Endothelial cell (in vitro differentiated cells): ENCODE results near the gene MDFIC. TPM values are rescaled to one million over a fixed set of nuclear protein-coding genes. Genes with fewer than 3 reads are reported as not detected.

Source experiments
- DNase-seq: peaks from one replicate; pipeline ENCODE4 v3.0.0; 2021; ENCODE audit warnings: low spot score
- H3K27ac Mint-ChIP-seq: one replicate; pipeline ENCODE4 v1.8.0; 2021; ENCODE audit warnings: mixed read lengths, inconsistent platforms; ENCODE audit not compliant: unreplicated experiment
- H3K27me3 Mint-ChIP-seq: one replicate; pipeline ENCODE4 v1.8.0; 2021; ENCODE audit warnings: mild to moderate bottlenecking, moderate library complexity, mixed read lengths, inconsistent platforms; ENCODE audit not compliant: unreplicated experiment
- H3K36me3 Mint-ChIP-seq: one replicate; pipeline ENCODE4 v1.8.0; 2021; ENCODE audit warnings: mild to moderate bottlenecking, low read depth, mixed read lengths, inconsistent platforms; ENCODE audit not compliant: unreplicated experiment
- H3K4me1 Mint-ChIP-seq: one replicate; pipeline ENCODE4 v1.8.0; 2021; ENCODE audit warnings: mild to moderate bottlenecking, mixed read lengths, inconsistent platforms; ENCODE audit not compliant: unreplicated experiment
- H3K4me3 Mint-ChIP-seq: one replicate; pipeline ENCODE4 v1.8.0; 2021; ENCODE audit warnings: mild to moderate bottlenecking, mixed read lengths, inconsistent platforms; ENCODE audit not compliant: unreplicated experiment
- H3K9me3 Mint-ChIP-seq: one replicate; pipeline ENCODE4 v1.8.0; 2021; ENCODE audit warnings: mixed read lengths, inconsistent platforms; ENCODE audit not compliant: unreplicated experiment
- total RNA-seq: library from RNA; stranded (reverse); fragmentation: NEBNext Ultra II Directional; extraction: Animal tissue kit (Norgen Biotek cat#: 25700); gene quantifications from one replicate; pipeline ENCODE4 v1.2.1, GENCODE V29; 2021; ENCODE audit not compliant: unreplicated experiment
- TF ChIP-seq, protein P1 (sequence below): fragments of 200-600 bp; sonication (generic); IDR thresholded peaks from one replicate; pipeline ENCODE4 v1.5.0; 2021; ENCODE audit warnings: antibody characterized with exemption; ENCODE audit not compliant: unreplicated experiment

MDFIC gene
- total RNA-seq, 1 donor from 2014 or later: 22.3 TPM

DNA sequence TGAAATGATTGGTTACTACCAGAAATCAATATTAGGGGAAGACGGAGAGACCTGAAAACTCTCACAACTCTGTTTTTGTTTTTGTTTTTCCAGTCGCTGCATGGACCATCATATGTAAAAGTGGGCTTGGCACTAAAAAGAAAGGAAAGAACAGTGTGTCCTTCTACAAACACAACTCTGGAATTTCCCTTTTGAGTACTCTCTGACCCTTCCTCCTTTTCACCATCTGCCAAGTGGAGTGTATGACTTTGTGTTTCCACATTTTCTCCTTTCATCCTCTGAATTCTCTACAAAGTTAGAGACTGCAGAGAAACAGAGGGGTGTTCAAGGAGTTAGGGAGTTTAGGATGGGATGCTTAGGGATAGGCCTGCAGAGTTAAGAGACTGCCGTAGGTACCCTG, 92.0 kb downstream of the MDFIC start:
- no peaks in the 10 kb centered on the region for H3K4me1 Mint-ChIP-seq
- no peaks in the 10 kb centered on the region for H3K9me3 Mint-ChIP-seq
- no peak for DNase-seq
- no peaks in the 10 kb centered on the region for H3K27me3 Mint-ChIP-seq
- H3K36me3 Mint-ChIP-seq: peaks cover 6% of the 10 kb centered on the region
- H3K27ac Mint-ChIP-seq: no peak overlapping the region
- TF ChIP-seq, protein P1, sequence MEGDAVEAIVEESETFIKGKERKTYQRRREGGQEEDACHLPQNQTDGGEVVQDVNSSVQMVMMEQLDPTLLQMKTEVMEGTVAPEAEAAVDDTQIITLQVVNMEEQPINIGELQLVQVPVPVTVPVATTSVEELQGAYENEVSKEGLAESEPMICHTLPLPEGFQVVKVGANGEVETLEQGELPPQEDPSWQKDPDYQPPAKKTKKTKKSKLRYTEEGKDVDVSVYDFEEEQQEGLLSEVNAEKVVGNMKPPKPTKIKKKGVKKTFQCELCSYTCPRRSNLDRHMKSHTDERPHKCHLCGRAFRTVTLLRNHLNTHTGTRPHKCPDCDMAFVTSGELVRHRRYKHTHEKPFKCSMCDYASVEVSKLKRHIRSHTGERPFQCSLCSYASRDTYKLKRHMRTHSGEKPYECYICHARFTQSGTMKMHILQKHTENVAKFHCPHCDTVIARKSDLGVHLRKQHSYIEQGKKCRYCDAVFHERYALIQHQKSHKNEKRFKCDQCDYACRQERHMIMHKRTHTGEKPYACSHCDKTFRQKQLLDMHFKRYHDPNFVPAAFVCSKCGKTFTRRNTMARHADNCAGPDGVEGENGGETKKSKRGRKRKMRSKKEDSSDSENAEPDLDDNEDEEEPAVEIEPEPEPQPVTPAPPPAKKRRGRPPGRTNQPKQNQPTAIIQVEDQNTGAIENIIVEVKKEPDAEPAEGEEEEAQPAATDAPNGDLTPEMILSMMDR: no peak
- no peak overlapping the region for H3K4me3 Mint-ChIP-seq

DNA sequence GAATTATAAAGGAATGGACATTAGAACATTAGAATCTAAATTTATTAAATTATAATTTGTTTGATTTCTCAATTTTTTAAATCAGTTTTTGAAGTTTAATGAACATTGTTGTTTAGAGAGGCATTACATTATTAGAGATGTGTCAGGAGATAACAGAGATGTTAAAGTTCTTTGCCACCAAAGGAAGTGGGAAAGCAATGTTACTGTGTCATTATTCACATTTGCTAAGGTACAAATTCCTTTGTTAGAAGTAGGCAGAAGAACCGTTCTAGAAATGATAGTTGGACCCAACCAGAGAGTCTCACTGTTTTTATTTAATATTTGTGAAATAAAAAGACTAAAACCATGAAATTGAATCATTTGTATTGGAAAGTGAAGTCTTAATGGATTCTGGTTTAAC, 92.9 kb downstream of the MDFIC start:
- H3K9me3 Mint-ChIP-seq: no peaks in the 10 kb centered on the region
- H3K27me3 Mint-ChIP-seq: no peaks in the 10 kb centered on the region
- peaks cover 6% of the 10 kb centered on the region for H3K36me3 Mint-ChIP-seq
- peaks cover 1% of the 10 kb centered on the region for H3K4me1 Mint-ChIP-seq
- H3K27ac Mint-ChIP-seq: no peak overlapping the region
- TF ChIP-seq, protein P1: no peak
- H3K4me3 Mint-ChIP-seq: no peak overlapping the region
- no peak for DNase-seq

DNA sequence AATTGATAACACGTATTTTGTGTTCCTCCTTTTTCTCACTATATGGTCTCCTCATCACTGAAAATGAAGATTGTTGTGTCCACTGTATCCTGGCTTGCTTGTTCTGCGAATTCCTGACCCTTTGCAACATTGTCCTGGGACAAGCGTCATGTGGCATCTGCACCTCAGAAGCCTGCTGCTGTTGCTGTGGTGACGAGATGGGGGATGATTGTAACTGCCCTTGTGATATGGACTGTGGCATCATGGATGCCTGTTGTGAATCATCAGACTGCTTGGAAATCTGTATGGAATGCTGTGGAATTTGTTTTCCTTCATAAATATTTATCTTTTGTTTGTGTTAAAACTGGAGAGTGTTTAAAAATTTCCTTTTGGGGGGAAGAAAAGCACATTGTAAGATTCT, 93.7 kb downstream of the MDFIC start:
- no peak for DNase-seq
- TF ChIP-seq, protein P1: no peak
- Mint-ChIP-seq H3K27me3 (no peaks in the 10 kb centered on the region), H3K4me3 (no peak overlapping the region), H3K36me3 (peaks cover 6% of the 10 kb centered on the region), H3K27ac (no peak overlapping the region), H3K4me1 (peaks cover 9% of the 10 kb centered on the region), H3K9me3 (no peaks in the 10 kb centered on the region)

DNA sequence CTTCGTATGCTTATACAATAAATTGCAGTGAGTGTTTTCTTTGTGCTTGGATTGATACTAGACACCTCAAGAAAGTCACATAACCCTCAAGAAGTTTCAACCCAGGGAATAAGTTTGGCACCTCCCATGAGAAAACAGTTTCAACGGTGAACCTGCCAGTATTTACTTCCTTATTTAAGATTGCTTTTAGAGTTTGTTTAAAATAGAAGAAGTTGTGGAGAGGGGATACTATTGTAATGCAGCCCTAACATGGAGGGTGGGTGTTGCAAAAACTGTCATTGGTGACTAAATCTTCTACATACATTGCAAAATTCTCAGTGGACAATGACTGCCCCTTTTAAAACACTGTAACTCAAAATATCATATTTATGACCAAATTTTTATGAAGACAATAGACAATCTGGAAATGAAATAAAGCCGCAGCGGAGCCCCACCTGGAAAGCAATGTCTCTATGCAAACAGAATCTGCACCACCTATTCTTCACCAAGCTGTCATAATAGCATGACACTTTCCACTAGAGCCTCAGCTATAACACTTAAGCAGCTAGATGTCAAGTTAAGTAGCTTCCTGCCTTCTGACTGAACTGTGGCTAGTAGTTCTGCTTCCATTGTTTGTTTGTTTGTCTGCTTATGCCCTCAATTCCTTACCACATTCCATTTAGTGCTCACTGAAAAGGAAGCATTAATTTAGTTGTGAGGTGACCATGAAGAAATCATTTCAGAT, 98.2 kb downstream of the MDFIC start:
- no peaks in the 10 kb centered on the region for H3K27me3 Mint-ChIP-seq
- peaks cover 6% of the 10 kb centered on the region for H3K36me3 Mint-ChIP-seq
- peaks cover 33% of the 10 kb centered on the region for H3K4me1 Mint-ChIP-seq
- TF ChIP-seq, protein P1: no peak
- no peaks in the 10 kb centered on the region for H3K9me3 Mint-ChIP-seq
- H3K4me3 Mint-ChIP-seq: no peak overlapping the region
- no peak for DNase-seq
- no peak overlapping the region for H3K27ac Mint-ChIP-seq

DNA sequence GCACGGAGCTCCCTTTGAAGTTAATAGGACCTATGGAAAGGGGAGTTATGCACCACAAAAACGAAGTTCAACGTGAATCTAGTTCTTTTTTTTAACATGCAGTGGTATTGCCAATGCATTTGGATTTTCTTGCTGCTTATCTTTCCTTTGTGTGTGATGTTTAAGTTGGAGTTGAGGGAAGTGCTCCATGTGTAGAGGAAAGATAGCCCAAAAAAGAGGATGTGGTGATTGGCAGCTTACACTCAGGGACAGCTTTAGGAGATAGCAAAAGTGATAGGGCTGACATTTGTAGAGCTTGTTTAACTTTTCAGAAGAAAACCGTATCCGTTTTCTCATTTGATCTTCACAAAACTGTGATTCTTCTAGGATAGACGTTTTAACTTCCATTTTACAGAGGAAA, 101.3 kb downstream of the MDFIC start:
- DNase-seq: no peak
- H3K9me3 Mint-ChIP-seq: no peaks in the 10 kb centered on the region

More for the DNA sequence above, 101.3 kb downstream of the MDFIC start:
- Mint-ChIP-seq H3K4me1 (peaks cover 33% of the 10 kb centered on the region), H3K27me3 (no peaks in the 10 kb centered on the region), H3K4me3 (peak overlapping the region; percentile 19), H3K27ac (peak overlapping the region; percentile 87), H3K36me3 (no peaks in the 10 kb centered on the region)
- TF ChIP-seq, protein P1: no peak
